ENCODE results near the gene ANKRD42.

DNA sequence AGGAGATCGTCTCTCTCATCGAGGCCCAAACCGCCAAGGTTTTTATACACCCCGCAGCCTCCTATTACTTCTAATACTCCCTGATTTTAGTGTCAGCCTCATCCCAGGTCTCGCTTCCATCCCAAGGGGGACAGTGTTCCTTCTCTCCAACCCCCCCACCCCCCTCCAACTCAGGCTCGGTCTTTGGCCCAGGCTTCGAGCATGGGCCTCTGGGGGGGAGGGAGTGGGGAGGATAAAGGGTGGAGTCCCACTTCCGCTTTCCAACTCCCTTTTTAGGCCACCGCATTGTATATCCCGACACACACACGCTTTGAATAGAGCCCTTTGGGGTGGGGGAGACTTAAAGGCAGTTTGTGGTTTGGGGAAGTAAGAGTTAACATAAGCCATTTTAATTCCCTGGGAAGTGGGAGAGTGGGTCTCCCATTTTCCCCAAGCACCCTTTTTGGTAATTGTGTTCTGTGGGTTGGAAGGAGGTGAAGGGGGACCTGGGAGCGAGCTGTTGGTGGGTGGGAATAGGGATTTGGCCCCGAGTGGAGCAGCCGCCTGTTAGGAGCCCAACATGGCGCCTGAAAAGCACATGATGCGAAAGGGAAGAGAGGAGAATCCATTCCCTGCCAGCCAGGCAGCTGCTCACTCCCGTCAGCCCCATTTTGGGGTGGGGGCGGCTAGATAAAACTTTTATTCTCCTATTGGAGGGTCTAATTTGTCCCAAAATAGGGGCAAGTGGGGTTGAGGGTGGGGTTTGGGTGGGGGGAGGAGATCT is 35.7 kb upstream of the ANKRD42 start:
- TF ChIP-seq, protein P1, sequence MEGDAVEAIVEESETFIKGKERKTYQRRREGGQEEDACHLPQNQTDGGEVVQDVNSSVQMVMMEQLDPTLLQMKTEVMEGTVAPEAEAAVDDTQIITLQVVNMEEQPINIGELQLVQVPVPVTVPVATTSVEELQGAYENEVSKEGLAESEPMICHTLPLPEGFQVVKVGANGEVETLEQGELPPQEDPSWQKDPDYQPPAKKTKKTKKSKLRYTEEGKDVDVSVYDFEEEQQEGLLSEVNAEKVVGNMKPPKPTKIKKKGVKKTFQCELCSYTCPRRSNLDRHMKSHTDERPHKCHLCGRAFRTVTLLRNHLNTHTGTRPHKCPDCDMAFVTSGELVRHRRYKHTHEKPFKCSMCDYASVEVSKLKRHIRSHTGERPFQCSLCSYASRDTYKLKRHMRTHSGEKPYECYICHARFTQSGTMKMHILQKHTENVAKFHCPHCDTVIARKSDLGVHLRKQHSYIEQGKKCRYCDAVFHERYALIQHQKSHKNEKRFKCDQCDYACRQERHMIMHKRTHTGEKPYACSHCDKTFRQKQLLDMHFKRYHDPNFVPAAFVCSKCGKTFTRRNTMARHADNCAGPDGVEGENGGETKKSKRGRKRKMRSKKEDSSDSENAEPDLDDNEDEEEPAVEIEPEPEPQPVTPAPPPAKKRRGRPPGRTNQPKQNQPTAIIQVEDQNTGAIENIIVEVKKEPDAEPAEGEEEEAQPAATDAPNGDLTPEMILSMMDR (IDR thresholded peaks at IDR 0.05), result no peak
- no peak for TF ChIP-seq POLR2A (IDR thresholded peaks at IDR 0.05; ENCODE audit: low read depth)

All from esophagus muscularis mucosa (tissue), 3 donors.